Neutrophil (primary cell): ENCODE results near the gene AMOTL1.

Experiments
- H3K27ac ChIP-seq: fragments of 200-600 bp; sonication (generic); 2 replicates; pipeline ENCODE4 v1.5.1; 2016; ENCODE audit warnings: mild to moderate bottlenecking, moderate library complexity
- H3K27me3 ChIP-seq: fragments of 200-600 bp; sonication (generic); 2 replicates; pipeline ENCODE4 v1.6.0; 2016; ENCODE audit warnings: mild to moderate bottlenecking
- H3K36me3 ChIP-seq: fragments of 200-600 bp; sonication (generic); 2 replicates; pipeline ENCODE4 v1.5.1; 2017
- H3K4me1 ChIP-seq, 2 experiments: fragments of 200-600 bp in 1 of 2; sonication (generic) in 1 of 2; 1 replicate in 1 of 2; 2 replicates in 1 of 2; pipeline versions ENCODE4 v1.5.1 to v1.6.1; 2013 to 2016; ENCODE audit warnings: low read depth in 1 of 2, low read length in 1 of 2, mild to moderate bottlenecking in 1 of 2, moderate library complexity in 1 of 2; ENCODE audit not compliant: control insufficient read depth in 1 of 2, insufficient read depth in 1 of 2
- H3K4me3 ChIP-seq, 2 experiments: fragments of 200-600 bp in 1 of 2; sonication (generic) in 1 of 2; 1 replicate in 1 of 2; 2 replicates in 1 of 2; pipeline ENCODE4 v1.5.1; 2013 to 2016; ENCODE audit warnings: low read depth in 1 of 2, low read length in 1 of 2, mild to moderate bottlenecking in 1 of 2, moderate library complexity in 1 of 2
- H3K9me3 ChIP-seq: fragments of 200-600 bp; sonication (generic); 2 replicates; pipeline ENCODE4 v1.5.1; 2016
- CTCF ChIP-seq: fragments of 200-600 bp; sonication (generic); IDR thresholded peaks from 2 replicates; pipeline ENCODE4 v1.5.1; 2016; ENCODE audit warnings: antibody characterized with exemption

The AMOTL1 gene

GRCh38 chr11:94738746-94739145, 29.4 kb upstream of the AMOTL1 start:
- TF ChIP-seq CTCF, result no peak
- Histone ChIP-seq H3K27me3 (peaks cover 67% of the 10 kb centered on the region), H3K4me1 (peaks cover 12 to 15% of the 10 kb centered on the region in 2 experiments), H3K4me3 (no peak overlapping the region), H3K36me3 (no peaks in the 10 kb centered on the region), H3K9me3 (no peaks in the 10 kb centered on the region), H3K27ac (no peak overlapping the region)

- TF ChIP-seq CTCF, result no peak
- Histone ChIP-seq H3K36me3 (no peaks in the 10 kb centered on the region), H3K4me1 (peaks cover 12 to 15% of the 10 kb centered on the region in 2 experiments), H3K4me3 (no peak overlapping the region), H3K27me3 (peaks cover 73% of the 10 kb centered on the region), H3K27ac (no peak overlapping the region), H3K9me3 (no peaks in the 10 kb centered on the region)
Observed at GRCh38 chr11:94739331-94739730, 28.8 kb upstream of the AMOTL1 start.

- H3K27ac ChIP-seq, result no peak overlapping the region
Observed at GRCh38 chr11:94740083-94741021, 27.8 kb upstream of the AMOTL1 start.

GRCh38 chr11:94741022-94741679, 27.0 kb upstream of the AMOTL1 start:
- Histone ChIP-seq H3K4me1 (peaks cover 12 to 15% of the 10 kb centered on the region in 2 experiments), H3K4me3 (peak overlapping the region; percentile 35 to 37), H3K27ac (no peak overlapping the region), H3K9me3 (no peaks in the 10 kb centered on the region), H3K36me3 (no peaks in the 10 kb centered on the region), H3K27me3 (peaks cover 82% of the 10 kb centered on the region)
- TF ChIP-seq CTCF, result no peak

More at GRCh38 chr11:94740083-94741021, 27.8 kb upstream of the AMOTL1 start:
- TF ChIP-seq CTCF, result no peak
- H3K4me3 ChIP-seq, result peak overlapping the region; percentile 35 to 37
- H3K4me1 ChIP-seq, result peaks cover 12 to 15% of the 10 kb centered on the region in 2 experiments
- no peaks in the 10 kb centered on the region for H3K9me3 ChIP-seq
- peaks cover 77% of the 10 kb centered on the region for H3K27me3 ChIP-seq
- no peaks in the 10 kb centered on the region for H3K36me3 ChIP-seq

- Histone ChIP-seq H3K9me3 (no peaks in the 10 kb centered on the region), H3K4me1 (peaks cover 12 to 15% of the 10 kb centered on the region in 2 experiments), H3K27me3 (peaks cover 75% of the 10 kb centered on the region), H3K4me3 (no peak overlapping the region), H3K36me3 (no peaks in the 10 kb centered on the region), H3K27ac (no peak overlapping the region)
- no peak for TF ChIP-seq CTCF
Observed at GRCh38 chr11:94742665-94743064, 25.5 kb upstream of the AMOTL1 start.
